Measurements from ENCODE around the gene UNC45A. TPM values are rescaled to one million over a fixed set of nuclear protein-coding genes. Genes with fewer than 3 reads are reported as not detected.

Gene UNC45A
- polyA plus RNA-seq, 1 donor (not counting 4 experiments of a cell fraction or from before 2014, with no cell fraction given): 63.1 TPM

- H3K79me2 ChIP-seq (ENCODE audit: control insufficient read depth, insufficient read depth, low read length): no peaks in the 10 kb centered on the region
- H3K9me1 ChIP-seq (ENCODE audit: control insufficient read depth, extremely low read depth, insufficient read depth, low read length): no peaks in the 10 kb centered on the region
- H4K20me1 ChIP-seq (ENCODE audit: control insufficient read depth, extremely low read depth, insufficient read depth, low read length): no peaks in the 10 kb centered on the region
- no peak overlapping the region for H3K9ac ChIP-seq (ENCODE audit: control insufficient read depth, extremely low read depth, insufficient read depth, low read length)
- dilution Hi-C loops (cut with MboI; ENCODE audit: extremely low pct_ligation_motif_present, low sequenced_read_pairs): no loop called here
- no peak overlapping the region for H3K4me3 ChIP-seq (ENCODE audit: control insufficient read depth in 2 of 3, extremely low read depth in 1 of 3, insufficient read depth in 2 of 3, low read depth in 1 of 3, low read length in 3 of 3)
- H3K9me3 ChIP-seq (ENCODE audit: control insufficient read depth, low read depth, low read length): no peaks in the 10 kb centered on the region
- H3K27me3 ChIP-seq (ENCODE audit: control insufficient read depth, extremely low read depth, insufficient read depth, low read length): no peaks in the 10 kb centered on the region
- H3K4me2 ChIP-seq (ENCODE audit: control insufficient read depth, extremely low read depth, insufficient read depth, low read depth, low read length): no peak overlapping the region
- H3K36me3 ChIP-seq (ENCODE audit: control insufficient read depth in 2 of 2, extremely low read depth in 1 of 2, insufficient read depth in 2 of 2, low read length in 2 of 2): peaks cover 32 to 38% of the 10 kb centered on the region in 2 experiments
- no peak overlapping the region for H3K27ac ChIP-seq (ENCODE audit: control insufficient read depth, insufficient read depth, low read length)
- no peak overlapping the region for H2AFZ ChIP-seq (ENCODE audit: control insufficient read depth, low read length)
- FAIRE-seq (no peak), DNase-seq (ENCODE audit: low read depth, low spot score) (no peak)
- TF ChIP-seq EZH2 (IDR thresholded peaks at IDR 0.05; ENCODE audit: low read length) (no peak), CTCF (optimal IDR thresholded peaks at IDR 0.05 in 1 of 3, IDR thresholded peaks at IDR 0.05 in 1 of 3, conservative IDR thresholded peaks at IDR 0.05 in 1 of 3; ENCODE audit: extremely low read depth in 1 of 3, insufficient read depth in 2 of 3, low read length in 3 of 3) (no peak)
- H3K4me1 ChIP-seq (ENCODE audit: control insufficient read depth, extremely low read depth, insufficient read depth, low read length): no peaks in the 10 kb centered on the region
These were observed 66.1 kb downstream of the UNC45A start for GRCh38 chr15:91001209-91001608.

Small RNAs within 50 kb of the gene (small RNA-seq; reads per million reads assigned to genes)
- 0 reads per million in 3 experiments for gene RF00019 (ENCODE audit: insufficient read length in 3 of 3, low read depth in 3 of 3, low replicate concordance in 1 of 3)

Other genes starting within 250 kb of the UNC45A start
- 0.94 to 4.4 TPM (median 3.2 TPM) in 3 replicates for gene BLM, start 217.9 kb upstream of the UNC45A start, polyA plus RNA-seq
- gene FURIN, start 66.7 kb upstream of the UNC45A start, polyA plus RNA-seq: 22.8 to 36.5 TPM (median 34.7 TPM) in 3 replicates
- gene FES, start 50.8 kb upstream of the UNC45A start, polyA plus RNA-seq: 0.24 to 0.34 TPM (median 0.28 TPM) in 3 replicates
- gene MAN2A2, start 32.0 kb upstream of the UNC45A start, polyA plus RNA-seq: 6.6 to 13.4 TPM (median 9.7 TPM) in 3 replicates
- gene HDDC3, start 2.7 kb upstream of the UNC45A start, polyA plus RNA-seq: 10.6 to 12.1 TPM (median 11.8 TPM) in 3 replicates
- 4.9 to 7.8 TPM (median 7.3 TPM) in 3 replicates for gene RCCD1, start 19.6 kb downstream of the UNC45A start, polyA plus RNA-seq
- 23.4 to 105 TPM (median 78.4 TPM) in 3 replicates for gene PRC1, start 59.2 kb downstream of the UNC45A start, polyA plus RNA-seq
- gene VPS33B, start 87.3 kb downstream of the UNC45A start, polyA plus RNA-seq: 16.2 to 20.9 TPM (median 20.2 TPM) in 3 replicates
- 0.01 to 0.04 TPM in 2 of 3 replicates, not detected in the other for gene SV2B, start 165.0 kb downstream of the UNC45A start, polyA plus RNA-seq

Measured in keratinocyte (primary cell).